A204.1 (cell line): ENCODE data around the gene NR6A1.
A peak's percentile ranks its signal among the peaks of the same experiment; 100 is the strongest.
"Not testable (repeated sequence)": the region's sequence is repeated elsewhere in the genome, so short reads cannot be mapped to it uniquely, and the experiment has no call there.

ENCODE experiments used
- FAIRE-seq: peaks from 2 replicates; lab custom pipeline; 2012; peaks lifted over from hg19 to GRCh38; lab: Jason Lieb, UNC

The NR6A1 gene

DNA sequence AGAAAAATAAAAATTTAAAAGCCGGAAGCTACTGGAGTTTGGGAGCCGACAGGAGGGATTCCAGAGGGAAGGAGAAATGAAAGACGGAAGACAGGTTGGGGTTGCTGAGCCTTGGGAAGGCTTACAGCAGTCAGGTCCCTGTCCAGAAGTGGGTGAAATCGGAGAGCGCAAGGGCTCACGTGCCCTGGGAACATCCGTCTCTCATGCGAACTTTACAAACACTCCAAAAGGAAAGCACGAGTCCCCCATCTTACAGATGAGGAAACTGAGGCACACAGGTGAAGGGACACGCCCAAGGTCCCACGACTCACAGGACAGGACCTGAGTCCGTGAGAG lies 5.5 kb upstream of the NR6A1 start:
- FAIRE-seq, result no peak

DNA sequence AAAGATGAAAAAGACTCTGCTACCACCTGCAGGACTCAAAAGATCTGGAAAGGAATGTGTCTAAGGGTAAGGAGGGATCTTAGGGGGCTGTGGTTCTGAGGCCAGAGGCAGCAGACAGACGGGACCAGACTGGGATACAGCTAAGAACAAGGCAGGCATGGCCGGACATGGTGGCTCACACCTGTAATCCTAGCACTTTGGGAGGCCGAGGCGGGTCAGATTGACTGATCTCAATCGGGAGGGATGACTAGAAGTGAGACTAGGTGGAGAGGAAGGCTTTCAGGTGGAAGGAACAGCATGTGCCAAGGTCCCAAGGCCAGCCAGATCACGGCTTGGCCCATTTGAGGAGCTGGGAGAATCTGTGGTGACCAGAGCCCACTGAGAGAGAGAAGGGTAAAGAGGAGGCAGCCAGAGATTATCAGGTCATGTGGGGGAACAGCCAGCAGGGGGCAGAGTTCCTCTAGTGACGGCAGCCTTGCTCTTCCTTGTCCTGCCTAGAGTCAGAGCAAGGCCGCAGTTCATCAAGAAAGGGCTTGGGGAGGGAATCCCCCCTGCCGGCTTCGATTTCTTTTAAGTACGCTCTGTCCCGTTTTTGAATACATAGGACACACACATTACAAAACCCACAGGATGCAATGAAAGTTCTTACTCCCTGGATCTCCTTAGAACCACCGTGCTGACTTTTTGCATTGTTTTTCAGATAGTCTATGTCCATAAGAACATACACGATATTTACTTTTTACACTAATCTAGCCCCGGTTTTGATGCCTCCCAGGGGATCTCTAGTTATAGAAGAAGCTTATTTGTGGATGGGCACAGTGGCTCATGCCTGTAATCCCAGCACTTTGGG lies 3.2 kb upstream of the NR6A1 start:
- FAIRE-seq, result no peak

DNA sequence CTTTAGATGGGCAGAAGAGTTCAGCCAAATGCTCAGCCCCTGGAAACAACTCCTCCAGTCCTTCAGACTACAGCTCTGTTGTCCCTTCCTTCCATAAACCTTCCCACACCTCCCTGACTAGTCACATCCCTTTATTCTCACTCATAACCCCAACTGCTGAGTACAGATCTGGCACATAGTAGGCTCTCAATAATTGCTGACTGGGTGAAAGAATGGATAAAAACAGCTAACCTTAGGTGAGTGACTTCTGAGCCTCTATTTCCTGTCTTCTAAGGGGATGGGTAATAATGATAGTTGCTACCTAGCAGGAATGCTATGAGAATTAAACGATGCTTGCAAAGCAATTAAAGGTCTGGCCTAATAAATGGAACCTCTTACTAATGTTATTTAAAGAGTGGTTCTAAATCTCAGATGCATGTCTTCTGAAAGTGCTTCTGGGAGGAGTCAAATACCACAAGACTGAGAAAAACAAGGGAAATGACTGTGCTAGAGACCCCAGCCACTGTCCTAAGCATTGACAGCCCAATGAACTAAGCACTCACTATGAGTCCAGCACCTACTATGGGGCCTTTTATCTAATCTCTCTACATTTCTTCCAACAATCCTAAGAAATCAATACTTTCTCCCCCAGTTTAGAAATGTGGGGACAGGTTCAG lies 2.5 kb upstream of the NR6A1 start:
- no peak for FAIRE-seq

DNA sequence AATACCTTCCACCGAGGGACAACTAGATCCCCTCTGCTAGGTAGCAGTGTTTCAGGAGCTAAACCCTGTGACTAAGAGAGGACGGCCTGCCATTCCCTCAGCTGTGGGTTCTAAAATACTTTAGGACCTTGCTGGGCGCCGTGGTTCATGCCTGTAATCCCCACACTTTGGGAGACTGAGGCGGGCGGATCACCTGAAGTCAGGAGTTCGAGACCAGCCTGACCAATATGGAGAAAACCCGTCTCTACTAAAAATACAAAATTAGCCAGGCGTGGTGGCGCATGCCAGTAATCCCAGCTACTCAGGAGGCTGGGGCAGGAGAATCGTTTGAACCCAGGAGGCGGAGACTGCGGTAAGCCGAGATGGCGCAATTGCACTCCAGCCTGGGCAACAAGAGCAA lies 1.8 kb upstream of the NR6A1 start:
- FAIRE-seq, result not testable (repeated sequence)

DNA sequence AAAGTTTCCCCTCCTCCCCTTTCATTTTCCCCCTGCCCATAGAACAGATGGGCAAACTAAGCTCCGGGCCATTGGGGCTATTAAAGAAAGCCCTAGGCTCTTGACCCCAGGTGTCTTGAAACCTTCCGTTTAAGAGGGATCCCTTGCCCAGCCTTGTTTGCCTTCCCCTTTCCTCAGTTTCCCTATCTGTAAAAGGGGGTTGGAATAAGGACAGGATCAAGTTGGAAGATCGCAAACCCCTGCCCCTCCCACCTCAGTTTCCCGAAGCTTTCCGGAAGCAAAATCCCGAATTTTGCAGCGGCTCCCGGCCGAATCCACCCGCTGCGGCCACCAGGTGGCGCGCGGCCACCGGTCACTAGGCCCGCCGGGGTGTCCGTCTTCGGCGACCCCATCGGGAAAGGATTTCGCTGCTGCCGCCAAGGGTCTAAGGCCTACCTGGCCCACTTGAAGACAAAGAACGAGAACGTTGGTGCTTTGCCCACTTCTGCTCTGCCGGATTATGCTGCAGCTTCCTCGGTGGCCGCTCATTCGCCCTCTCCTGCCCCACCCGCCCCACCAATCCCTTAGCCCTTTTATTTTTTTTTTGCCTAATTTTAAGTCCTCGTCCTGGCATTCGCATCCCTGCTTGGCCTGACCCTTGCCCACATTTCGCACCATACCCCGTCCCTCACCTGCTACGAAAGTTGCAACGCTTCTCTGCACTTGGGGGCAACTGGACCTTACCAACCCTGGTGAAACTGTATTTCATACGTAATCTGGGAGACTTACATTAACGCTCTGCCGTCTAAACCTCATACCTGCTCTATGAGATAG lies 962 bp upstream of the NR6A1 start:
- FAIRE-seq, result no peak

DNA sequence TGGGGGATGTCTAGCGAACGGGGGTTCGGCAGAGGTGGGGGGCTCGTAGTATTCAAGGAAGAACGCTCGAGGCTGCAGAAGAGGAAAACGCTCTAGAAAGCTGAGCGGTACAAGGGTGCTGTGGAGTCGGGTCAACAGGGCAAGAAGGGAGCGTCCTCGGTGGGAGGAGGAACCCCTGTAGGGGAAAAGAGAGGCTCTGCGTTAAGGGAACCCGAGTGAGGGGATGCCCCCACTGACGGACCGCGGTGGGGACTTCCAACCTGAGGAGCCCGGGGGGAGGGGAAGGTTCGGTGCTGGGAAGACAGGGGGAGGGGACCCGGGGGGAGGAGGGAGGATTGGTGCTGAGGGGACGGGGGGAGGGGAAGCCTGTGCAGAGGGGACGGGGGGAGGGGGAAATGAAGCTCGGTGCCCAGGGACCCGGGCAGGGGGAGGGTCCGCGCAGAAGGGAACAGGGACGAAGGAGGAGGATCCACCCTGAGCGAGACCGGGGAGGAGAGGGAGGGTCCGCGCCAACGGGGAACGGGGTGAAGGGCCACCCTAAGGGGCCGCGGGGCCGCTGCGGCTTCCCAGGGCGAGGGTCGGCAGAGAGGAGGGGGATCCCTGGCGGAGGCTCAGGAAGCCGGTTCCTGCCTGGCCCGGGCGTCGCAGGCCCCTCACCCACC lies 621 bp downstream of the NR6A1 start:
- no peak for FAIRE-seq

DNA sequence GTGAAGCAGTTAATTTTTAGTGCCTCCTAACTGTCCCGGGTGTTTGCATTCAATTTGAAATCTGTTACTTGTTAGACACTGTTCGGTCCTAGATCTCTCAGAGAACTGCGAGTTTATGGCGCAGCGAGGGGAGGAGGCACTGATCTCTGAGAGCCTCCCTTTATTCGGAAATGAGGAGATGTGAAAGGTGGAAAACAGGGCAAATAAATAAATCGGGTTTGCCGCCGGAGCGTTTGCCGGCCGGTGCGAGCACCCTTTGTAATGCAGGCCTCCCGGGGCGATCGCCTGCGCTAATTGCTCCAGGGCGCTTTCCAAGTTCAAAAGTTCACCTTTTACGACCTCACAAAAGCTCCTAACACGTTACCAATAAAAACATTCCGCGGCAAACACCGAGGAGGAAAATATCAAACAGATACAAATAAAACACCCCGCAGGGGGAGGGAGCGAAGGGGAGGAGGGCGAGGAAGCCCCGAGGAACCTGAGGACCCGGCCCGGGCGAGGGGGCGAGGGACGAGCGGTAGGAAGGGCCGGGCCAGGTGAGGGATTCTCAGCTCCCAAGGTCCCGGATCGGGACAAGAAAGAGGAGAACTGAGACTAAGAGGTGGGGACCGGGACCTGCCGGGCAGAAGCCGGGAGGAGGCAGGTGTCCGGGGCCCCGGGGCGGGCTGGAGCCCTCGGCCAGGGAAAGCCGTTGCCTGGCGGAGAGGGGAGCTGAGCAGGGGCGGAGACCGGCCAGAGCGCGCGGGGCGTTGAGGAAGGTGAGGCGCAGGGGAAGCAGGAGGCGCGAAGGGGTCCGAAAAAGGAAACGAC lies 1.4 kb downstream of the NR6A1 start:
- FAIRE-seq, result no peak

DNA sequence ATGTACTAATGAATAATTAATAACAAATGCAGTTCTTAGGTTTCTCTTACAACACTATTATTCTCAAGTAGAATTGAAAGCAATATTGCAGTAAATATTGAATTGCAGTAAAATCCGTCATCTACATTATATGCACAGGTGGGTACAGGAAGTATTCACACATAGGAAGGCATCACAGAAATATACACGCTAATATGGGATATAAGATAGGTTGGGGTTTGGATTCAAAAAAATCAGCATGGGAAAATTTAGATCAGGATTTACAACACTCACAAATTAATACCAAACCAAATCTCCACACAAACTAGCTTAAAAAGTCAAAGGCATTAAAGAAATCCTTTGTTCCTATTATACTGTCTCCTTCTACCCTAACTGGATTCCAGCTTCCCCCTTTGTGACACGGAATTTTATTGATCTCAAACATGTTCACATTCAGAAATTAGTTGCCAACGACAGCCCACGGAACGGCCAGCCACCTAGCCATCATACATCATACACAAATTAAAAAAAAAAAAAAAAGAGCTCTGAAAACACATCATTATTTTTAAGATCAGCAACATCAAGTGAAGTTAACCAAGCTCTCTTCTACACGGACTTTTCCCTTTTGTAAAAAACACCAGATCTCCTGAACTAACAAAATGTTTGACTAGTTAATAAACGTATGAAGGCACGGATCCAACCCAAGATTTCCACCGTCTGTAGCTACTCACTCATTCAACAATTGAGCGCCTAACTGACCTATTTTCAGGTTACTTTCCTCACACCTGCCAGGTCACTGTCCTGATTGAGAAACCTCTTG lies 2.2 kb downstream of the NR6A1 start:
- no peak for FAIRE-seq

DNA sequence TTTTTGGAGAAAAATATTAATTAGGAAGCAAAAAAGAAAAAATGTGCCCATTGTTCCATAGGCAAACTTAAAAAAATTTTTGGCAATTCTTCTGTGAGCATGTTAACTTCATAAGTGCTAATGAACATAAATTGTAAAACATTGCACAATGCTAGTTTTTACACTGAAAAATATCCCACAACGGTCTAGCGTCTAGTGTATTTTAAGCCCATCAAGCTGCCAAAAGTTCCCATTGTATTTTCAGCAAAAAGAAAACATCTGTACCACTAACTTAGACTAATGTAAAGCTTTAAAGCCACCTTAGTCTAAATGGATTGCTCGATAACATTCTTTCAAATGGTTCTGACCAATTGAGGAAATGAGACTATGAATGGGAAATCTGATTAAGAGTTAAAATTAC lies 2.8 kb downstream of the NR6A1 start:
- no peak for FAIRE-seq

DNA sequence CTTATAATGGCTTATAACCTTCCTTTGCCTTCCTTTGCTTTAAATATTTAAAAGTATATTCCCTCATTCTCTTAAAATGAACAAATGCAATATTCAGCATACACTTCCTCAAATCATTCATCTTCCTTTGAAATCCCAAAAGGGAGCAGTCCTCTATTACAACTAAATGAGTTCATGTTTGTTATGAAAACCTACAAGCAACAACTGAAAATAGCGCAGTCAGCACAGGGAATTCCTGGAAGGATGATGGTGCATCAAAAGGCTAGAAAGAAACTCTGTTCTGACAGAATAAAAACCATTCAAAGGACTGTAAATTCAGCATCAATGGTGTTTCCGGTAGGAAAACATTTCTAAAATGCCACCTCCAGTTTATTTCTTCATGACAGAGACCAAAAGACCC lies 3.3 kb downstream of the NR6A1 start:
- no peak for FAIRE-seq

DNA sequence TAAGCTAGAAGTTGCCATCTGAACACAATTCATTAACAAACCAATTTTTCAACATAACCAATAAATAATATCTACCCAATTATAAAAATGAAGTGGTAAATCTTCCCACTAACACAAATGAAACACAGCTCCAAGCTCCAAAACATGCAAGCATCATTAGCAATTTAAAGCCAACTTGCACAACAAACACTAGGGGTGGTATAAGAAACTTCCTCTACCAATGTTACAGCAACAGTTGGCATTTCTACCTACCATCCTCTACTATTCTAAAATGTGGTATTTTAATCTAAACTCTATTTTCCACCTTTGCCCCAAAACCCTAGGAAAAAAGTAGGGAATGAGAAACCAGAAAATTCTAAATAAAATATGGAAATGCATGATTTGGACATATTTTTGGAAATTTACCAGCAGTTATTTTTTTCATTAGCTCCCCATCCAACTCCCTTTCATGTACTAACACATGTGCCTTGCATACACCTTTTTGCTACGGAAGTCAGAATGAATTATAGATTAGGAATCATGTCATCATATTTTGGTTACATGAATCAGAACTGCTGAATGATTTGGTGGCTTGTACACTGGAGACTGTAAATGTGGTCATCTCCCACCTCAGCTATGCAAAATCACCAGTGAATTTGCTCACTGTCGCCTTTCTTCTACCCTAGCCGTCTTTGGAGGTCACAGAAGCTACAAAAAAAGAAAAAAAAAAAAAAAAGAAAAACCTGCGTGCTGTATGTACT lies 4.1 kb downstream of the NR6A1 start:
- FAIRE-seq, result no peak

DNA sequence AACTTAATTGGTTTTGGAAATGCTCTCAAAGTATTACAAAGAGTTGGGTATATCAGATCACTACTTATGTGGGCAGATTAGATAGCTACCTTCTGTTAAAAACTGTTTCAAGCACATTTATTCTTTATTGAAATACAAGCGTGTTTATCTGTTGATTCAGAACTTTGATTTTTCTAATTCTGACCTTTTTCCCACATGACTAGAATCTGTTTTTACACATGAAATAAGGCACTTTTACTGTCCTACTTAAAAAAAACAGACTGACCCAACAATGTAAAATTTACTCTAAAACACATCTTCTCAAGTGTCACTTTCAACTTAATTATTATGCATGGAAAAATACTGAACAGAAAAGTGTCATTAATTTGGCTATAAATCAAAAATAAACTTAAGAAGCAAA lies 4.8 kb downstream of the NR6A1 start:
- no peak for FAIRE-seq

DNA sequence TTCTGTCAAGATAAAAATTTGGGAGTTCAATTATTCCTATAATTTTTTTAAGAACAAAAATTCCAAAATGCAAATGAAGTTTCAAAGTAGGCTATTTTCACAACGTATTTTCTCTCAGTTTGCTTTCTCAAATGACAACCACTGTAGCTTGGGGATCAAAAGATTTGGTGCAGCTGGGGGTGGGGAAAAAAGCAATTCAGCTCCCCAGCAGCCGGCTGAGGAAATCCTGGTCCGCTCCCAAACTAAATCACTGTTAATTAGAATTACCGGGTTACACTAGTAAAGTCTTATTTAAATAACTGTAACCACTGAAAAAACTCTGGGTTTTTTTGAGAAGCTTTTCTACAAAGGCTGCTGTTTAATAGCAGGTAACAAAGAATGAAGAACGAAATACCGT lies 5.7 kb downstream of the NR6A1 start:
- no peak for FAIRE-seq

DNA sequence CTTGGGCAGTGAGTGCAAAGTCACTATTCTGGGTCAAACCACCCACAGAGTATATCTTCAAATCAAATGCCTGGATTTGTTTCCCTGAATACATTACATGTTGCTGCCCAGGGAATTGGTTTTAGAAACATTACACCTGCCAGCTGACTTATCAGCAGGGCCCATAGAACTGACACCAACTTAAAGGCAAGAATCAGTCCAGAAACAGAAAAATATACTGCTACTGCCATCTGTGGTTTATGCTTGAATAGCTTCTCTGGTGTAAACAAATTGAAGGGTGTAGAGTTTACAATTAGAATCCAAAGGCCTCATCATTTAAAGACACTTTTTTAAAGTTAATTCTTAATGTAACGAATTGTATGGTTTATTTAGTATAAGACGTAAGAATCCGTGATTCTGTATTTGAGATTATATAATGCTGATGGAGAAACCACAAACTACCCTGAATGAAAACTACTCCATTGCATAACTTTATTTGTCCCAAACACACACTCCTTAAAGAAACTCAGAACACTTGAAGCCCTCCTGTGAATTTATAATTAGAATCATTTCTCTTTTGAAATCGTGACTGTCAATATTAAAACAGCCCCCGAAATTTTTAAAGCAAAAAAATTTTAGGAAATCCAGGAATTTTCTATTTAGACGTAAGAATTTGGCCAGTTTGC lies 6.2 kb downstream of the NR6A1 start:
- FAIRE-seq, result peak; percentile 48

DNA sequence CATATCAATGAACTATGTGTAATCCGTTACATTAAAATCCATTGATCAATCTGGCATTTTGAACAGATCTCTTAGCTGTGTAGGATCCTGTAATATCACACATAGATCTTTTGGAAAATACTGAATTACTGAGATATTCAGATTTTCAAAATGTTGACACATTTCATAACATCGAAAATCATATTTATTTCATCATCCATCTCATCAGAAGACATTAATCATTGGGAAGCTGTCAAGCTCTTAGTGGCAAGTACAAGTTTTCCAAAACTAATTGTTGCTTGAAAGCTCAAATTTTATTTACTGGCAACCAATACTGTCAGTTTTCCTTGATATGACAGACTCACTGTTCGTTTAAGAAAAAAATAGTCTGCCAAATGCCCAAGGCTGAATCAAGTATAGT lies 8.5 kb downstream of the NR6A1 start:
- FAIRE-seq, result no peak

DNA sequence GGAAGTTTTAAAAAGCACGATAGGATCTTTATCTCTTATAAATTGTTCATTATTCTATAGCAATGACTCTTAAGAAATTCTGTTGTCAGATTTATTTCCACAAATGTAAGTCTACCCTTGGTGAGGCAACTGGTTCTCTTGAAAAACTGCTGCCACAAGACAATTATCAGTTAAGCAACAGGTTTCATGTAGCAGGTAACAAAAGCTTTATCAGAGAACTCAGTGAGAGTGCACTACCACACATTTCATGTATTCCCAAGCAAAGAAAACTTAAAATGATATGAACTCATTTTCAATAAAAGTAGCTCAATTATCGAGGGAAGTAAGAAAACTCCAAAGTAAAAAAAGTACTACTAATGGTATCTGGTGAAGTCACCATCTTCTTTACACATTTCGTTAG lies 9.4 kb downstream of the NR6A1 start:
- no peak for FAIRE-seq

DNA sequence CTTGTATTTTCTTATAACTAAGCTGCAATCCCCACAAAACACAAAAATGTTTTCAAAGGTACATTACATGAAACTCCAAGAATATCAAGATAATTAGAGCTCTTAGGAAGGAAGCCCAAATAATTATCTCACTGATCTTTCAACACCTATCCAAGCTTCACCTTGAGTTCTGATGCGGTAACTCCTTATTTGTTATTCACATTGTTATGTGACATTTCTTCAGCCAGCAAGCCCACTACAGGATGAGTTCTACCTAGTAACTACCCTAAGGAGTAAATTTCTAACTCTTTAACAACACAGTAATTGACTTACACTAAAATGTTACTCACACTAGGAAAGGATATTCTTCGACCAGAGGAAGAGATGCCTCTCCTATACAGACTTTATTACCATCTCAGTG lies 9.9 kb downstream of the NR6A1 start:
- FAIRE-seq, result no peak

DNA sequence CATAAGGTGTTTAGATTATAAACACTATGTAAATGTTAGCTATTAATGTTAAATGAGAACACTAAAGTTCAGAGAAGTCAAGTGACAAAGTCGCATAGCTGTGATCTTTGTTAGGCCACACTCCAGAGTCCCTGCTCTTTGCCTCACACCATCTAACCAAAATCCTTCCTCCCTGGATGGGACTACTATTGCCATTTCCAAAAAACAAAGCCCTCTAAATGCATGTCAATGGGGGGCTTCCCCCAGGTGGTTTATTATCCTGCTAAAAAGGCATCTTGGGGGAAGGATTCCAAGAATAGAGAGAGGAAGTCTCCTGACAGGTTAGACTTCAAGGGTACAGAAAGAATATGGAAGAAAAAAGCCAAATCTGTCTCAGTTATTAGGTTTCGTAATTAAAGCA lies 10.4 kb downstream of the NR6A1 start:
- FAIRE-seq, result no peak

DNA sequence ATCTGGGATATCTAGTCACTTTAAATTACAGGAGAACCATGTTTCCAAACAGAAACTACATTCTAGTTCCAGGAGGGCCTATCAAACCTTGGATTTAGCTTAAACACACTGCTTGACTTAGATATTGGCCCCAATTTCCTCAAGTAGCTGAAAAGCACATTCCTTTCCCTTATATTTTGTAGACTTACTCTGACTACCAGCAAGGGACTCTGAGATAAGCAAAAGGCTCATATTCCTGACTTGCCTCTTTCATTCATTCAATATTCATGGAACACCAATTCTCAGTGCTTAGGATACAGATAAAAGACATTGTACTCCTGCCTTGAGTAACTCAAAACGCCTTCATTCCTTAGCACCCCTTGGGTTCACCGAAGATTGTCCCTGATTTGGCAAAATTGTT lies 11.8 kb downstream of the NR6A1 start:
- FAIRE-seq, result no peak

DNA sequence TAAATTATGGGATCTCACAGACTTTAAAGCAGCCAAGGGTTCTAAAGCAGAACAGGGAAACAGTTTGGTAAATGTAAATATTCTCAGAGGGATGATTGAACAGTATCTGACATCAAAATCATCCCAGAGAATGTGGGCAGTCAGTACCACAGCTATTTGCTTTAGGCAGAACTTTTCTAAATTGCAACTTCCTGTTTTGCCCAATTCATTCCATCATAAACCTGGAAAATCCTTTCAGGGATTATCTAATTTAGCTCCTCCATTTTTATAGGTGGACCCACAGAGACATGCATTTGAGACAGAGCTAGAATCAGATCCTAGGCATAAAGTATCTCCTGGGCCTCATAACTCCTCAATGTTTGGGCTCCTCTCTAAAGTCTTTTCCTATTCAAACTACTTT lies 12.4 kb downstream of the NR6A1 start:
- no peak for FAIRE-seq
